HG02981 (cell line): ENCODE results near the gene ITPR3.

Experiments used
- ATAC-seq: cut with Tn5 transposase; IDR thresholded peaks from one replicate; pipeline ENCODE4 v1.9.1; 2021; ENCODE audit warnings: mild to moderate bottlenecking, moderate library complexity; ENCODE audit not compliant: unreplicated experiment

The ITPR3 gene

GRCh38 chr6:33664506-33665057 is 43.5 kb downstream of the ITPR3 start:
- no peak for ATAC-seq

- ATAC-seq: no peak
Measured at GRCh38 chr6:33665957-33666356, 44.8 kb downstream of the ITPR3 start.

GRCh38 chr6:33667072-33667471 is 46.0 kb downstream of the ITPR3 start:
- no peak for ATAC-seq

- ATAC-seq: no peak
Measured at GRCh38 chr6:33667776-33668175, 46.7 kb downstream of the ITPR3 start.

GRCh38 chr6:33668328-33668727 is 47.2 kb downstream of the ITPR3 start:
- ATAC-seq: no peak

- ATAC-seq: no peak
Measured at GRCh38 chr6:33668914-33669313, 47.8 kb downstream of the ITPR3 start.

- ATAC-seq: no peak
Measured at GRCh38 chr6:33670086-33670660, 49.1 kb downstream of the ITPR3 start.

GRCh38 chr6:33670971-33671743 is 50.0 kb downstream of the ITPR3 start:
- no peak for ATAC-seq

GRCh38 chr6:33671744-33672072 is 50.6 kb downstream of the ITPR3 start:
- ATAC-seq: no peak

GRCh38 chr6:33672808-33673207 is 51.7 kb downstream of the ITPR3 start:
- no peak for ATAC-seq

GRCh38 chr6:33673851-33674250 is 52.7 kb downstream of the ITPR3 start:
- ATAC-seq: no peak

GRCh38 chr6:33675968-33676367 is 54.8 kb downstream of the ITPR3 start:
- ATAC-seq: no peak

- ATAC-seq: no peak
Measured at GRCh38 chr6:33676416-33677142, 55.5 kb downstream of the ITPR3 start.

- no peak for ATAC-seq
Measured at GRCh38 chr6:33677143-33677660, 56.1 kb downstream of the ITPR3 start.

GRCh38 chr6:33677689-33678088 is 56.6 kb downstream of the ITPR3 start:
- no peak for ATAC-seq

- no peak for ATAC-seq
Measured at GRCh38 chr6:33678233-33678931, 57.3 kb downstream of the ITPR3 start.

- no peak for ATAC-seq
Measured at GRCh38 chr6:33678932-33679490, 57.9 kb downstream of the ITPR3 start.

GRCh38 chr6:33679761-33680160 is 58.6 kb downstream of the ITPR3 start:
- ATAC-seq: no peak

GRCh38 chr6:33682341-33682740 is 61.2 kb downstream of the ITPR3 start:
- no peak for ATAC-seq

GRCh38 chr6:33683051-33683571 is 62.0 kb downstream of the ITPR3 start:
- ATAC-seq: no peak
